Chondrocyte (in vitro differentiated cells): ENCODE results near the gene USP6NL. TPM values are rescaled to one million over a fixed set of nuclear protein-coding genes. Genes with fewer than 3 reads are reported as not detected.

Source experiments
- DNase-seq: peaks from one replicate; pipeline ENCODE4 v3.0.0; 2021; ENCODE audit warnings: mixed read lengths, low spot score
- H3K27ac Mint-ChIP-seq: one replicate; pipeline ENCODE4 v1.8.0; 2021; ENCODE audit warnings: mild to moderate bottlenecking, moderate library complexity, mixed read lengths; ENCODE audit not compliant: unreplicated experiment
- H3K27me3 Mint-ChIP-seq: 2 replicates; pipeline ENCODE4 v1.8.0; 2021; ENCODE audit warnings: low read depth, mixed read lengths
- H3K36me3 Mint-ChIP-seq: 2 replicates; pipeline ENCODE4 v1.8.0; 2021; ENCODE audit warnings: low read depth, mixed read lengths
- H3K4me1 Mint-ChIP-seq: 2 replicates; pipeline ENCODE4 v1.8.0; 2021; ENCODE audit warnings: low read depth, mild to moderate bottlenecking, mixed read lengths
- H3K4me3 Mint-ChIP-seq: one replicate; pipeline ENCODE4 v1.8.0; 2021; ENCODE audit warnings: mild to moderate bottlenecking, moderate library complexity, mixed read lengths; ENCODE audit not compliant: unreplicated experiment
- H3K9me3 Mint-ChIP-seq: 2 replicates; pipeline ENCODE4 v1.8.0; 2021; ENCODE audit warnings: low read depth, mixed read lengths
- CTCF ChIP-seq: fragments of 200-600 bp; sonication (generic); IDR thresholded peaks from 2 replicates; pipeline ENCODE4 v1.5.0; 2021; ENCODE audit warnings: antibody characterized with exemption, mild to moderate bottlenecking, moderate library complexity
- total RNA-seq: library from RNA; stranded (reverse); gene quantifications from 3 replicates; pipeline ENCODE4 v1.2.1, GENCODE V29; 2021

The USP6NL gene
- total RNA-seq, 1 donor from 2014 or later = 12.3 TPM

GRCh38 chr10:11568578-11568977, 42.9 kb downstream of the USP6NL start:
- no peaks in the 10 kb centered on the region for H3K36me3 Mint-ChIP-seq
- no peaks in the 10 kb centered on the region for H3K27me3 Mint-ChIP-seq
- H3K27ac Mint-ChIP-seq = no peak overlapping the region
- H3K4me1 Mint-ChIP-seq = peaks cover 4% of the 10 kb centered on the region
- no peak overlapping the region for H3K4me3 Mint-ChIP-seq
- TF ChIP-seq CTCF = no peak
- H3K9me3 Mint-ChIP-seq = no peaks in the 10 kb centered on the region
- no peak for DNase-seq

GRCh38 chr10:11564741-11565140, 46.7 kb downstream of the USP6NL start:
- Mint-ChIP-seq H3K36me3 (no peaks in the 10 kb centered on the region), H3K4me1 (peaks cover 6% of the 10 kb centered on the region), H3K4me3 (no peak overlapping the region), H3K9me3 (no peaks in the 10 kb centered on the region), H3K27ac (no peak overlapping the region), H3K27me3 (no peaks in the 10 kb centered on the region)
- TF ChIP-seq CTCF = no peak
- DNase-seq = no peak

GRCh38 chr10:11563936-11564335, 47.5 kb downstream of the USP6NL start:
- no peaks in the 10 kb centered on the region for H3K9me3 Mint-ChIP-seq
- H3K4me3 Mint-ChIP-seq = no peak overlapping the region
- no peak for DNase-seq
- H3K27me3 Mint-ChIP-seq = no peaks in the 10 kb centered on the region
- H3K27ac Mint-ChIP-seq = no peak overlapping the region
- H3K36me3 Mint-ChIP-seq = no peaks in the 10 kb centered on the region
- TF ChIP-seq CTCF = no peak
- H3K4me1 Mint-ChIP-seq = peaks cover 6% of the 10 kb centered on the region

GRCh38 chr10:11562888-11563287, 48.6 kb downstream of the USP6NL start:
- DNase-seq = no peak
- peaks cover 6% of the 10 kb centered on the region for H3K4me1 Mint-ChIP-seq

GRCh38 chr10:11560076-11560709, 51.3 kb downstream of the USP6NL start:
- Mint-ChIP-seq H3K36me3 (peaks cover 6% of the 10 kb centered on the region), H3K27ac (no peak overlapping the region), H3K27me3 (no peaks in the 10 kb centered on the region), H3K9me3 (peaks cover 7% of the 10 kb centered on the region), H3K4me1 (peaks cover 6% of the 10 kb centered on the region), H3K4me3 (no peak overlapping the region)
- TF ChIP-seq CTCF = no peak
- DNase-seq = no peak

More at GRCh38 chr10:11562888-11563287, 48.6 kb downstream of the USP6NL start:
- Mint-ChIP-seq H3K4me3 (no peak overlapping the region), H3K36me3 (no peaks in the 10 kb centered on the region), H3K9me3 (no peaks in the 10 kb centered on the region), H3K27me3 (no peaks in the 10 kb centered on the region), H3K27ac (no peak overlapping the region)
- TF ChIP-seq CTCF = no peak
